MG63 (cell line): Measurements from ENCODE around the gene ZFR2. TPM values are rescaled to one million over a fixed set of nuclear protein-coding genes. Genes with fewer than 3 reads are reported as not detected.
"Not testable (repeated sequence)": the region's sequence is repeated elsewhere in the genome, so short reads cannot be mapped to it uniquely, and the experiment has no call there.

Source experiments
- DNase-seq: peaks from one replicate; pipeline ENCODE4 v3.0.0-alpha.2; 2020
- H3K27me3 ChIP-seq: fragments of 250-450 bp; sonication (Bioruptor Pico); 2 replicates; pipeline ENCODE4 v1.5.1; 2020; ENCODE audit warnings: mild to moderate bottlenecking, moderate library complexity
- H3K36me3 ChIP-seq: fragments of 250-450 bp; sonication (Bioruptor Pico); 2 replicates; pipeline ENCODE4 v1.5.1; 2020; ENCODE audit warnings: mild to moderate bottlenecking, moderate library complexity
- H3K4me3 ChIP-seq: fragments of 250-450 bp; sonication (Bioruptor Pico); 2 replicates; pipeline ENCODE4 v1.5.1; 2020; ENCODE audit warnings: mild to moderate bottlenecking, moderate library complexity
- H3K9me3 ChIP-seq: fragments of 250-450 bp; sonication (Bioruptor Pico); 2 replicates; pipeline ENCODE4 v1.5.1; 2020; ENCODE audit warnings: mild to moderate bottlenecking, moderate library complexity
- total RNA-seq: library from RNA; depleted of rRNA; stranded (reverse); fragments of >200 nt; shearing (Covaris generic); gene quantifications from 2 replicates; pipeline ENCODE4 v1.2.3, GENCODE V29; 2014; ENCODE audit warnings: low replicate concordance; rRNA removed

ZFR2 gene
- total RNA-seq, 1 experiment from 2014 or later = not detected

GRCh38 chr19:3762501-3763459 is 106.1 kb downstream of the ZFR2 start, which contains the start of gene MRPL54:
Gene MRPL54, plus strand, starts transcription at chr19:3762682. Its CDS starts 19 bp downstream, at chr19:3762701.
- Histone ChIP-seq H3K4me3 (peak within 1 kb of the TSS; percentile 89), H3K36me3 (no peaks in the 10 kb centered on the region), H3K27me3 (no peaks in the 10 kb centered on the region), H3K9me3 (no peaks in the 10 kb centered on the region)
- DNase-seq = peak; percentile 94

GRCh38 chr19:3762130-3762473 is 106.7 kb downstream of the ZFR2 start:
- Histone ChIP-seq H3K4me3 (peak overlapping the region; percentile 73), H3K36me3 (no peaks in the 10 kb centered on the region), H3K27me3 (no peaks in the 10 kb centered on the region), H3K9me3 (no peaks in the 10 kb centered on the region)
- no peak for DNase-seq

DNA sequence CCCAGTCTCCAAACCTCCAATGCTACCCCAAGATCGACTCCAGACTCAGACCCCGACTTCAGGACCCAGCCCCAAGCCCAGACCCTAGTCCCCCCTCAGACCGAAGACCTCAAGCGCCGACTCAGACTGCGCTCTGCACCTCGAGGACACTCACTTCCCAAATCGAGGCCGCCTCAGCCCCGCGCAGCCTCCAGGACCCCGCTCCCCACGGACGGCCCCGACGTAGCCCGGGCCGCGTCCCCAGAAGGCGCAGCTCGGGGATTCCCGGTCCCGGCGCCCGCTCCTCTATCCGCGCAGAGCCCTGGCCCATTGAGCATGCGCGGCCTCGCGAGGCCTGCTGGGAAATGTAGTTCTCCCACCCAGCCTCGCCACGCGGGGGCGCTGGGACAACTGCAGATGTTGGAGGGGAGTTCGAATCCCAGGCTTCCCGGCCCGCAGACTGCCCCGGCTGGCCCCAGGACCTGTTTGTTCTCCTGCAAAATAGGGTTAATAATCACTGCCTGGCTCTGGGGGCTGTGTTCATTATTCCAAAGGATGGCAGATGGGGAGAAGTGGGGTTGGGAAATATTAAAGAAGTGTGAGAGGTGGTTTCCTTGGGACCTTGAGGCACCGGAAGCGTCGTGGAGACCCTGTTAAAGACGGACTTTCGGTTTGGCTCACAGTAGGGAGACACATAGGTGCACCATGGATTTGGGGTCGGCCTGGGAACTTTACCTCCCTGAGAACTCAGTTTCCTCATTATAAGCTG is 107.3 kb downstream of the ZFR2 start, which contains the start of gene APBA3:
APBA3 (minus strand) TSS at position 311 of the 748 bp plus-strand sequence. CDS start 1,428 bp downstream, outside the sequence.
- Histone ChIP-seq H3K36me3 (no peaks in the 10 kb centered on the region), H3K27me3 (no peaks in the 10 kb centered on the region), H3K4me3 (peak within 1 kb of the TSS; percentile 89), H3K9me3 (no peaks in the 10 kb centered on the region)
- DNase-seq = peak; percentile 78

GRCh38 chr19:3760871-3761361 is 107.9 kb downstream of the ZFR2 start:
- no peak for DNase-seq
- Histone ChIP-seq H3K36me3 (no peaks in the 10 kb centered on the region), H3K9me3 (no peaks in the 10 kb centered on the region)

GRCh38 chr19:3759482-3760254 is 109.2 kb downstream of the ZFR2 start:
- Histone ChIP-seq H3K4me3 (no peak overlapping the region), H3K27me3 (no peaks in the 10 kb centered on the region), H3K9me3 (no peaks in the 10 kb centered on the region), H3K36me3 (no peaks in the 10 kb centered on the region)
- no peak for DNase-seq

More at GRCh38 chr19:3760871-3761361, 107.9 kb downstream of the ZFR2 start:
- Histone ChIP-seq H3K27me3 (no peaks in the 10 kb centered on the region), H3K4me3 (peak overlapping the region; percentile 89)

GRCh38 chr19:3758297-3758696 is 110.5 kb downstream of the ZFR2 start:
- H3K27me3 ChIP-seq, H3K4me3 ChIP-seq, H3K9me3 ChIP-seq, H3K36me3 ChIP-seq, DNase-seq: not testable (repeated sequence)

DNA sequence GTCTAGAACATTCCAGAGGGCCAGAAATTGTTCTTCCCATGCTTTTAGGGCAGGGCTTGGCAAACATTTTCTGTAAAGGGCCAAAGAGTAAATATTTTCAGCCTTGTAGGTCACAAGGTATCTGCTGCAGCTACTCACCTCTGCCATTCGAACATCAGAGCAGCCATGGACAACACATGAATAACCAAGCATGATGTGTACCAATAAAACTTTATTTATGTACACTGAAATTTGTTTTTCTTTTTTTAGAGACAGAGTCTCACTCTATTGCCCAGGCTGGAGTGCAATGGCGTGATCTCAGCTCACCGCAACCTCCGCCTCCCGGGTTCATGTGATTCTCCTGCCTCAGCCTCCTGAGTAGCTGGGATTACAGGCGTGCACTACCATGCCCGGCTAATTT is 111.1 kb downstream of the ZFR2 start:
- H3K27me3 ChIP-seq, DNase-seq, H3K36me3 ChIP-seq, H3K4me3 ChIP-seq, H3K9me3 ChIP-seq: not testable (repeated sequence)

Other genes with a start within 250 kb of the ZFR2 start
- gene CACTIN, start 242.2 kb downstream of the ZFR2 start, total RNA-seq = 13.1 and 25.3 TPM in 2 replicates
- 2.8 and 5.6 TPM in 2 replicates for gene PIP5K1C, start 168.6 kb downstream of the ZFR2 start, total RNA-seq
- gene TJP3, start 160.7 kb downstream of the ZFR2 start, total RNA-seq = not detected in 2 replicates
- 1.4 and 10.1 TPM in 2 replicates for gene APBA3, start 107.3 kb downstream of the ZFR2 start, total RNA-seq
- 47.0 and 55.4 TPM in 2 replicates for gene MRPL54, start 106.4 kb downstream of the ZFR2 start, total RNA-seq
- gene RAX2, start 96.8 kb downstream of the ZFR2 start, total RNA-seq = not detected in 2 replicates
- 0.69 and 3.9 TPM in 2 replicates for gene MATK, start 82.7 kb downstream of the ZFR2 start, total RNA-seq
- gene ATCAY, start 11.6 kb upstream of the ZFR2 start, total RNA-seq = not detected in 2 replicates
- gene NMRK2, start 64.0 kb upstream of the ZFR2 start, total RNA-seq = not detected in 2 replicates
- 123 and 126 TPM in 2 replicates for gene DAPK3, start 102.1 kb upstream of the ZFR2 start, total RNA-seq
- gene EEF2, start 116.4 kb upstream of the ZFR2 start, total RNA-seq = 1,092 and 1,573 TPM in 2 replicates
- gene PIAS4, start 138.7 kb upstream of the ZFR2 start, total RNA-seq = 7.4 and 10.4 TPM in 2 replicates
- 7.8 and 8.7 TPM in 2 replicates for gene ZBTB7A, start 197.9 kb upstream of the ZFR2 start, total RNA-seq